Measurements from ENCODE around the gene KRT33B.

DNA sequence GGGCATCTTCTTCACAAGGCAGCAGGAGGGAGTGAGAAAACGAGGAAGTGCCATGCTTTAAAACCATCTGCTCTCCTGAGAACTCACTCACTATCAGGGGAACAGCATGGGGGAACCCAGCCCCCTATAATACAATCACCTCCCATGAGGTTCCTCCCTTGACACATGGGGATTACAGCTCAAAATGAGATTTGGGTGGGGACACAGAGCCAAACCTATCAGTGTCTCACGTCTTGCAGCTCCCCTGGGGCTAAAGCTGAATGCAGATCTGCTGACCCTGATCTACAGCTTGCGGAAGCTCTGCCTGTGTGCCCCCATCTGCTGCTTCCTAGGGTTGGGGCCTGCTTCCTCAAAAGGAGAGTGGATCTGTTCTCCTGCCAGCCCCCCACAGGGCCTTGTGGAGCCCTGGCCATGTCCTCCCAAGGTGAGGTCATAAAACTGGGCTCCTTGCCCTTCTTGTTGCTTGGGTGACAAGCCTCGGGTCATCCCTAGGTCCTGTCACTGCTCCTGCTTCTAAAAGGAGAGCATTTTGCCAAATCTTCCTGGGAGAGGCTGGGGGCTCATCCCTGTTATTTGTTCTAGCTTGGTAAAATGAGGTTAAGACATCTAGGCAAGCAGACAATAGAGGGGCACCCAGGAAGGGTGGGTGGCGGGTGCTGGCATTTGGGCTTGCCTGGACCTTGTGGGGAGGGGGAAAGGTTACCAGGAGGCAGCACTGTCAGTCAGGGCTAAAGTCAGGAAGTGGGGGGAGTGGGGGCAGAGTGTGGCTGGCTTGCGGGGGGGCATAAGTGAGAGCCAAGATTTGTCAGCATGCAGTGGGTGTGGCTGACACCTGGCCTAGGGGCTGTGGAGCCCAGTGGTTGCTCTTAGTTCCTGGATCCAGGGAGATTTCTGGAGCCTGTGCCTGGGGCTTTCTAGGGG is 35.0 kb downstream of the KRT33B start:
- no peak for TF ChIP-seq POLR2A (IDR thresholded peaks at IDR 0.05; ENCODE audit: low read depth, low read length)
- no peak for TF ChIP-seq POLR2AphosphoS5 (IDR thresholded peaks at IDR 0.05; ENCODE audit: low read depth, low read length)
- TF ChIP-seq TAF1 (IDR thresholded peaks at IDR 0.05; ENCODE audit: low read depth, low read length), result no peak
- no peak for TF ChIP-seq SPI1 (IDR thresholded peaks at IDR 0.05; ENCODE audit: low read depth, low read length)
- TF ChIP-seq POU2F2 (IDR thresholded peaks at IDR 0.05; ENCODE audit: low read depth, low read length), result no peak
- no peak for TF ChIP-seq PAX5 (IDR thresholded peaks at IDR 0.05; ENCODE audit: insufficient read depth, low read length, severe bottlenecking)
